GM21717 (cell line): Measurements from ENCODE around the gene FAM131B.
"Not testable (repeated sequence)": the region's sequence is repeated elsewhere in the genome, so short reads cannot be mapped to it uniquely, and the experiment has no call there.

Experiments
- ATAC-seq: cut with Tn5 transposase; IDR thresholded peaks from one replicate; pipeline ENCODE4 v1.9.1; 2021; ENCODE audit warnings: mild to moderate bottlenecking, moderate library complexity; ENCODE audit not compliant: unreplicated experiment

FAM131B gene

DNA sequence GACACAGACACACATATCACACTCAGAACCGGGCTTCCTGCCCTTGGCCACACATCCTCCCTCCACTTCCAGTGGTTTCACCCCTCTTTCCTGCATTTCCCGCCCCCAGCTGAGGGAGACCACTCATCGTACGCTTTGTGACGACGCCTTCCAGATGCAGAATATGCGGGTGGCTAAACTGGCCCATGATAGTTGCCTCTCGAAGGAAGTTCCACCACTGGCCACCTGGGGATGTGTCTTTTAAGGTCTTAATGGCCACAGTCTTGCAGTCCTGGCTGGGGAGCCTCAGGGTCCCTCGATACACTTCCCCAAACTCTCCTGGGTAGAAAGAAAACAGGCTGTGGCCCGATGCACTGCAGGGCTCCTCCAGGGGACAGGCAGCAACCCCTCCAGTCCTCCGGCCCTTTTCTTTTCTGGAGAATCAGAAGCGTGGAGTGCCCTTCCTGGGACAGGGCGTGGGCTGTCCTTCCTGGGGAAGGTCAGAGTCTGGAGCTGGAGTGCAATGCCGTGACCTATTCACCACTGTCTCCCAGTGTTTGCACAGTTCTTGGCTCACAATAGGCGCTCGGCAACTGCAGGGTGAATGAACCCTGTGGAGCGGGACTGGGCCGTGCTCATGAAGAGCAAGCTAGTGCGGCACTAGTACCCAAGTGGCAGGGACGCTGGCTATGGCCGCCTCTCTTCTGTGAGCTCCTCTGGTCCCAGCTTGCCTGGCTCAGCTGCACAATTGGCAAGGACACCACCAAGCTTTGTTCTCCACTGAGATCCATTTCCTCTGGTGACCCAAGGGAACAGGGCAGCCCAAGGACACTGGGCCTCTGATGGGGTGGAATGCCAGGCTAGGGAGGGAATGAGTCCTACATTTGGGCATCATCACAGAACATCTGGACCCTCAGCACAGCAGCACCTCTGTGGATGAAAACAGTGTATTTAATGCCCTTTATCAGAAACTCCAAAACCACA, 33.0 kb upstream of the FAM131B start:
- no peak for ATAC-seq

DNA sequence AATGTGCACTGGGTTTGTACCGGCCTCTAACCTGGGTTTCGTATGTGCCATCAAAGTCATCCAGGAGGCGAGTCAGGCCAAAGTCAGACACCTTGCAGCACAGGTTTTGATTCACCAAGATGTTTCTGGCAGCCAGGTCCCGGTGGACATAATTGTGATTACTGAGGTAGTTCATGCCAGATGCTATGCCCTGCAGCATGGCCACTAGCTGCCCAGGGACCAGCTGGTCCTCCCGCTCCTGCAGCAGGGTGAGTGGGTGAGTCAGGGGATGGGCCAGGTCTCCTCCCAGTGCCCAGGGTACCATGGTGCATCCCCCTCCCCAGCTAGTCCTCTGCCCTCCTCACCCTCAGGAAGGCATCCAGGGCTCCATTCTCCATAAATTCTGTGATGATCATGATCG, 32.3 kb upstream of the FAM131B start:
- ATAC-seq, result no peak

DNA sequence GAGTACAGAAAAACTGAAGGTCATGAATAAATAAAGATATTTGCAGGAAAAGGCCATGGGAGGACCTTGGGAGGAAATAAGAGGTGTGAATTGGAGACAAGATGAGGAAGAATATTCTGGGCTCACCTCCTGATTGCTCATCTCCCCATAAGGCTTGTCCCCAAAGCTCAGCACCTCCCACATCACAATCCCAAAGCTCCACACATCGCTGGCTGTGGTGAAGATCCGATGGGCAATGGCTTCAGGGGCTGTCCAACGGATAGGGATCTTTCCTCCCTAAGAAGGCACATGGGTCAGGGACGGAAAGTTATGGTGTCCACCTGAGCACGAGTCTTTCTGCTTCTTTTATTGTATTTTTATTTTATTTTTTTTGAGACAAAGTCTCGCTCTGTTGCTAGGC, 31.6 kb upstream of the FAM131B start:
- no peak for ATAC-seq

DNA sequence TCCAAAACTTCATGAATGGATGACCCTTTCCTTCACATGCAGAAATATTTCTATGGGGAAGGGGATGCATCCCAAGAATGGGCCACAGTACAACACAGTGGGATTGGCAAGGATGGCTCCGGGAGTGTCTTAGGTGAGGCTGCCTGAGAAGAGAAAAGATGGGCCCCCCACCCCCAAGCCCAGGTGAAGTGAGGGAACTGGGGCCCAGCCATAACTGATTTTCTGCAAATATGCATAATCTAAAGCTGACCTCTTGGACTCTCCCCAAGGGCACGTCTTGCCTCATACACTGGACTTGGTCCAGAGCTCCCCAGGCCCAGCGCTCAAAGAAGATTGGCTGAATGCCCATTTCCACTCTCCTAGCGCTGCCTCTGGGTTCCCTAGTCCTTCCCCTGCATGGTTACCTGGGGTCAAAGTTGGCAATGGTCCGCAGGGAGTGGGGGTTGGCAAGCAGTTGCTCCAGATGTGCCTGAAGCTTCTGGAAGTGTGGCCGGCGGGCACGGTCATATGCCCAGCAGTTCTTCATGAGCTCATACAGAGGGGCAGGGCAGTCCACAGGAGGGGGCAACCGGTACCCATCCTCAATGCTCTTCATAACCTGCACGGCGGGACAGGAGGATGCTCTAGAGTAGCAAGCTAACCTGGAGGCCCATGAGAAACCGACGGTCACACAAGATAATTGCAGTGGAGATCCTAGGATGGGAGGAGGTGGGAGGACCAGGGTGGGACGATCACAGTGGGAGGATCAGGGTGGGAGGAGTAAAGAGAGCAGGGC, 30.9 kb upstream of the FAM131B start:
- ATAC-seq, result no peak

DNA sequence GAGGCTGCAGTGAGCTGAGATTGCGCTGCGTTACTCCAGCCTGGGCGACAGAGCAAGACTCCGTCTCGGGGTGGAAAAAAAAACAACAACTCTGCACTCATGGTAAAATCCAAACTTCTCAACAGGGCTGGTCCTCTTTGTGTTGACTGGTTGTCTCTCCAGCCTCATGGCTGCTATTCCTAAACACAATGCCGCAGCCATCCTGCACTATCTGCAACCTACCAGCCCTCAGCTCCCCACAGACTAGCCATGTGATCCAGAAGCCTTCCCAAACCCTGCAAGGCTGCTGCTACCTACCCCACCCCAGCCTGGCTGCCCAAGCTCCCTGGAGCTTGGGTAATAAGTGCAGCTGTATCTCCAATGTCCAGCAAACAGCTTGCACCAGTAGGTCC, 30.4 kb upstream of the FAM131B start:
- no peak for ATAC-seq

DNA sequence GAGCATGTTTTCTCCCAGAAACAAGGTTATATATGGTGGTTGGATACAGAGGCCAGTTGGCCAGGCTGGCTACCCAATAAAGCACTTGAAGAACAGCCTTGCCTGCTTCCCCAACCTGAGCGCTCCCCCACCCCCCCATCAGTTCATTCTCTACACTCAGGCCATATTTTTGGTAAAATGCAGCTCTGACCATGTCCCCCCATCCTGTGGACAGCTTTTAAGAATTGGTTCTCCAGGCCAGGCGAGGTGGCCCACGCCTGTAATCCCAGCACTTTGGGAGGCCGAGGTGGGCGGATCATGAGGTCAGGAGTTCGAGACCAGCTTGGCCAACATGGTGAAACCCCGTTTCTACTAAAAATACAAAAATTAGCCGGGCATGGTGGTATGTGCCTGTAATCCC, 29.9 kb upstream of the FAM131B start:
- ATAC-seq, result not testable (repeated sequence)

DNA sequence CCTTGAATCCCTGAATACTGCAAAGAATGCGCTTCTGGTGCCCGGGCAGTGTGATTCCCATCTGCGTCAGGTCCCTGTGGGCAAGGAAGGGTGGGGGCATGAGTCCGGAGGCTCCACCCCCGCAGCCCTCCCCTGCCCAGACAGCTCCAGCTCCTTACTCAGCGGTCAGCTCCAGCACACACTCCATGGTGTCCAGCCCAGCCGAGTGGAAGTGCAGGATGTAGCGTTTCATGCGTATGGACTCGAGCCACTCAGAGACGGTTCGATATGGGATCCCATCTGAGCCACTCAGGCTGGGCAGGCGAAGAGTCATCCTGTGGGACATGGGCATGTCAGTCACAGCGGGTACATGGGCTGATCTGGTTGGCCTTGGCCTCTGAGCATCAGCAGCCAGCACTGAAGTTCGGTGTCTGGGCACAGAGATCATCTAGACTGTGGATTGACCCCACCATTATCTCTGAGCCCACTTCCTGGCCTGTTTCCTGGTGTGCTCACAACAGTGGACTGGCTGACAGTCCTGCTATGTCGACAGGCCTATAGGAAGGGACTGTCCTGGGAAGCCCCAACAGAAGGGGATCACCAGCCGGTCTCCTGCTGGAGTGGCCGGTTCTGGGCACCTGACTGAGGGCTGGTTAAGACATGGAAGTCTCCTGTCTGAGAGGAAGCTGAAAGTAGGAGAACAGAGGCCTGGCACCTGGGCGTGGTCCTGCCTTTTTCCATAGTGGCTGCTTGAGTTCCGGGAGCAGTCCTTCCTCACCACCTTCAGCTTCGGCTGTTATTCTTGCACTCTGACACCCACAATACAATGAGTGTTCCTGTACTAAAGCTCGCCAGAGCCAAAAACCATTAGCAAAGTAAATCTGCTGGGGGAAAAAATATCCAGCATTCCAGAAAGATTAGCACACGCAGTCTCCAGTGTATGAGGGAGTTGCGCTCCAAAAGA, 29.2 kb upstream of the FAM131B start:
- no peak for ATAC-seq

DNA sequence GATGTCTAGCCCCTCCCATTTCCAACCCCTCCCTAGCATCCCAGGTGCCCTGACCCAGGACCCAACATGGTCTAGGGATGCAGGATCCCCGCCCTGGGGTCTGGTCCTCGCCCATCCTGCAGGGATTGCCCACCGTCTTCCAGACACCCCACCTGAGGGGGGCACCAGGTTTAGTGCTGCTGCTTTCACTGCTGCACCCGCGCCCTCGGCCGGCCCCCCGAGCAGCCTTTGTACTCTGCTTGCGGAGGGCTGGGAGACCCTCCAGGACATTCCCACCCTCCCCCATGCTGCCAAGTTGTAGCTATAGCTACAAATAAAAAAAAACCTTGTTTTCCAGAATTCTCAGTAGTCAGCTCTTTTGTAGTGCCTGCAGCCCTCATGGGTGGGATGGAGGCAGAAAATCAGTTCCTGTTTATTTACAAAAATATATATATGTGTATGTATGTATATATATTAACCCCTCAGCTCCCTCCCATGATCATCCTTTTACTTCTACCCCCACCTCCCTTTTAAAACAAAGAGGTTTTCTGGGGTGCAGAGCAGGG, 28.3 kb upstream of the FAM131B start:
- ATAC-seq, result no peak

DNA sequence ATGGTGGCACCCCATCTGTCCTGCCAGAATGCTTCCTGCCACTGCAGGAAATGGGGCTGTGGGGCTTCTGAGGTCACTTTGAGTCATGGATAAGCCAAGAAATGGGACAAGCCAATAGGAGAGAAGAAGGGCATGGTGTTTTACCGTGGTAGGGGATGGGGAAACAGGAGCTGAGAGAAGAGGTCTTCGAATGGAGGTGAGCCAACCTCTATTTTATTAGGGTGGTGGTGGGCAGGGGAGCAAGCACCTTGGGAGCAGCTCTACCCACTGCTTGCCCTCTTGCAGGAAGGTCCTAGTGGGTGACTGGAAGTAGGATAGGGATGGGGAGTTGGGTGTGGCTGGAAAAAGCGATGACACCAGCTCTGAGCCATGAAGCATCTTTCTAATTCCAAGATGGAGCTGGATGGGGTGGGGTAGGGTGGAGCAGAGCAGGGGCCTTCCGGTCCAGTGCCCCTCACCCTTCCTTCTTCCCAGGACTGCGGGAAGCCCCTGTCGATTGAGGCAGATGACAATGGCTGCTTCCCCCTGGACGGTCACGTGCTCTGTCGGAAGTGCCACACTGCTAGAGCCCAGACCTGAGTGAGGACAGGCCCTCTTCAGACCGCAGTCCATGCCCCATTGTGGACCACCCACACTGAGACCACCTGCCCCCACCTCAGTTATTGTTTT, 27.7 kb upstream of the FAM131B start:
- no peak for ATAC-seq

DNA sequence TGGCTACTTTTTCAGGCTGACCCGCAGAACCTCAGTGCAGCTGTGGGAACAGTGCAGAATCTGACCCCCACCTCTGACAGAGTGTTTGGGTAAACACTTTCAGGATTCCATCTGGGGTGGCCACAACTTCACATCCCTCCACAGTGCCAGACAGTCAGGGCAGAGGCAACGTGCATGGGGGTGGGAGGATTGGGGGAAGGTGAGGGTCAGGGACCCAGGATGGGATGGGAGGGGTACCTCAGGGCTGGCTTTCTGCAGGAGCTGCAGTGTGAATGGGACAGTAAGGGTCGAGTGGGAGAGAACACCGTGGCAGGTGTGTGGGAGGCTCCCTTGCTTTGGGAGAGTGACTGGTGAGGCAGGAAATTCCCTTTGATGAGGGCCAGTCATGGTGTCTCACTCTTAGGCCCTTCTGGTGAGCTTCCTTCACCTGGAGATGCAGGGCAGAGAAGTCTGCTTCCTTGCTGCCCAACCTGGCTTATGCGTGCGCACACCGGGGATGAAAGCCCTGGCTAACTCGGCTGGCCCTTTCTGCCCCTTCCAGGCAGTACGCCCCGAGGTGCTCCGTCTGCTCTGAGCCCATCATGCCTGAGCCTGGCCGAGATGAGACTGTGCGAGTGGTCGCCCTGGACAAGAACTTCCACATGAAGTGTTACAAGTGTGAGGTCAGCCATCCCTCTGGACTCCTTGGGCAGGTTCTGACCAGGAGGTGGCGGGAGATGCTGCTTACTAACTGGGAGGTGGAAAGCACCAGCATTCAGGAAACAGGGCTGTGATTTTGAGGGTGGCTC, 27.0 kb upstream of the FAM131B start:
- no peak for ATAC-seq

DNA sequence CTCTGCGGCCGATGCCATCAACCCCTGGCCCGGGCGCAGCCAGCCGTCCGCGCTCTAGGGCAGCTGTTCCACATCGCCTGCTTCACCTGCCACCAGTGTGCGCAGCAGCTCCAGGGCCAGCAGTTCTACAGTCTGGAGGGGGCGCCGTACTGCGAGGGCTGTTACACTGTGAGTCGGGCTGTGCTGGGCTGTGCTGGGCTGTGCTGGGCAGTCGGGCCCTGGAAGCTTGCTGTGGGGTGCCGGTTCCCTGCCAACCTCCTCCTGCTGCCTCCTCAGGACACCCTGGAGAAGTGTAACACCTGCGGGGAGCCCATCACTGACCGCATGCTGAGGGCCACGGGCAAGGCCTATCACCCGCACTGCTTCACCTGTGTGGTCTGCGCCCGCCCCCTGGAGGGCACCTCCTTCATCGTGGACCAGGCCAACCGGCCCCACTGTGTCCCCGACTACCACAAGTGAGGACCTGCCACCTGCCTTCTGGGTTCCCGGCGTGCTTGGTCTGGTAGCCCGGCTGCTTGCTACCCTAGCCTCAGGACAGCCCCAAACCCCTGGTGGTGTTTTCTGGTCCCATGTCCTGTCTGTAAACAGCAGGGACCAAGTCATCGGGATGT, 26.1 kb upstream of the FAM131B start:
- no peak for ATAC-seq

DNA sequence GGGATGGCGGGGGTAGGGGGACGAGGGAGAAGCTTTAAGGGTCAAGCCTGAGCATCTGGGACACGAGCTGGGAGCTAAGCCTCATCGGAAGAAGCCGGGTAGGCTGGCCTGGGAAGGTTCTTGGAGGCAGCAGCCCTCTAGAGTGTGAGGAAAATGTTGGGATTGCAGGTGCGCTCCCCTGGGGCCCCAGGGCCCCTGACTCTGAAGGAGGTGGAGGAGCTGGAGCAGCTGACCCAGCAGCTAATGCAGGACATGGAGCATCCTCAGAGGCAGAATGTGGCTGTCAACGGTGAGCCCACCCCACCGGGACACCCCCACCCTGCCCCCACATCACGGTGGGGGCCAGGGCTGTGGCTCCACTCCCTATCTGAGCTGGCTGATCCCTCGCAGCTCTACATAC, 25.5 kb upstream of the FAM131B start:
- no peak for ATAC-seq

DNA sequence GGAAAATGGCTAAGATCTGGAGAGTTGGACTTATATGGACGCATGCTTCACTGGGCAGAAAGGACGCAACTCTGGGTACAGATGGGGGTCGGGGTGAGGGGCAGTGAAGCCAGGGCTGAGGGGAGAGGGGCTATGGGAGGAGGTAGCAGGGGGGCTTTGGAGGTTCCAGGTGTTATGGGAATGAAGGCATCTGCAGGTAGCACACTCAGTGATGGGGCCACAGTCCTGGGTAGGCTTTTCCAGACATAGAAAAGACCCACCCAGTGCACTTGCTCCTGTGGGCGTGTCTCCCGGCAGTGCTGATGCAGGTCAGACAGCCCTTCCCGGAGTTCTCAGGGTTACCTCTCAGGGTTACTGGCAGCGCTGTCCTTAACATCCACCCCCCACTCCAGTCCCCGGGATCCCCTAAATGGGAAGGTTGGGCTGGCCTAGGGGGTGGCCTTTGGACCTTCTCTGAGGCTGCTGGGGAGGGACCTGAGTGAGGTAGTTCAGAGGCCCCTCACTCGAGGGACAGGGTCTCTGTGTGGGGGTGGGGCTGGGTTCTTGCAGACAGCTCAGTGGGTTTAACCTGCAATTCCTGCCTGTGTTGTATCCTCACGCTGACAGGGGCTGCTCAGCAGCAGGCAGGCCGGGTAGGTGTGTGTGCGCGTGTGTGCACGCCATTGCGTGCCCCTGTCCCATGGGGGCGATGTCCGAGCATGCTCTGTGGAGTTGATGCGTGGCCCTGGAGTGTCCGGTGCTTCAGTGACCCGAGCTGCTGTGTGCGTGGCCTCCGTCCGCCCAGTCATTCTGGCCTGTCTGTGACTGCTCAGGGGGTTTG, 24.9 kb upstream of the FAM131B start:
- ATAC-seq, result no peak

DNA sequence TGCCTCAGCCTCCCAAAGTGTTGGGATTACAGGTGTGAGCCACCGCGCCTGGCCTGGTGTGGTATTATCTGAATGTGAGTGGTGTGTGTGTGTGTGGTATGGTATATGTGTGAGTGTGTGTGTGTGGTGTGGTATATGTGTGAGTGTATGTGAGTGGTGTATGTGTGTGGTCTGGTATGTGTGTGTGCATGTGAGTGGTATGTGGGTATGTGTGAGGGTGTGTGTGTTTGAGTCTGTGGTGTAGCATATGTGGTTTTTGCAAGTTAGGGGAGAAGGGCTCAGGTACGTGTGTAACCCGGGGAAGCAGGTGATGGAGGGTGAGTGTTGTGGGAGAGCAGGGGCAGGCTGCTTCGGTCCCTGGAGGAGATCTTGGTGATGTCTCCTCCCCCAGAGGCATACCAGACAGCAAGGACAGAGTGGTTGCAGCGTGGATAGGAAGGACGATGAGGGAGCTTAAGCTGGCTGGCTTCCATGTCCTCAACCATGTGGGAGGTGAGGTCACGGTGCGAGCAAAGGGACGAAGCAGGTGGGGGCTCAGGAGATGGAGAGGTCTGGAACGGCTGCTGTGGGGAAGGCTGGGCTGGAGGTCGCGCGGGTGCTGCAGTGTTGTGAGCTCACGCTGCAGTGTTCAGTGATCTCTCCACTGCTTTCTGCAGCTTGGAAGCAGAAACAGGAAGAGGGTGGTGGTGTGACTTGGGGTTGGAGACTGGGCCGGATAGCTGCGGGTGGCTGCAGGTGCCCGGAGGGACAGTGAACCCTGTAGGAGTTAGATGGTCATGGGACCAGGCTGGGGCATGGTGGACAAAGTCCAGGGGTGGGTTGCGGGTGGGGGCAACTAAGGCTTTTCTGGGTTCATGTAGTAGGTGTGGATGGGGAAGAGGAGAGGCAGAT, 23.6 kb upstream of the FAM131B start:
- no peak for ATAC-seq

DNA sequence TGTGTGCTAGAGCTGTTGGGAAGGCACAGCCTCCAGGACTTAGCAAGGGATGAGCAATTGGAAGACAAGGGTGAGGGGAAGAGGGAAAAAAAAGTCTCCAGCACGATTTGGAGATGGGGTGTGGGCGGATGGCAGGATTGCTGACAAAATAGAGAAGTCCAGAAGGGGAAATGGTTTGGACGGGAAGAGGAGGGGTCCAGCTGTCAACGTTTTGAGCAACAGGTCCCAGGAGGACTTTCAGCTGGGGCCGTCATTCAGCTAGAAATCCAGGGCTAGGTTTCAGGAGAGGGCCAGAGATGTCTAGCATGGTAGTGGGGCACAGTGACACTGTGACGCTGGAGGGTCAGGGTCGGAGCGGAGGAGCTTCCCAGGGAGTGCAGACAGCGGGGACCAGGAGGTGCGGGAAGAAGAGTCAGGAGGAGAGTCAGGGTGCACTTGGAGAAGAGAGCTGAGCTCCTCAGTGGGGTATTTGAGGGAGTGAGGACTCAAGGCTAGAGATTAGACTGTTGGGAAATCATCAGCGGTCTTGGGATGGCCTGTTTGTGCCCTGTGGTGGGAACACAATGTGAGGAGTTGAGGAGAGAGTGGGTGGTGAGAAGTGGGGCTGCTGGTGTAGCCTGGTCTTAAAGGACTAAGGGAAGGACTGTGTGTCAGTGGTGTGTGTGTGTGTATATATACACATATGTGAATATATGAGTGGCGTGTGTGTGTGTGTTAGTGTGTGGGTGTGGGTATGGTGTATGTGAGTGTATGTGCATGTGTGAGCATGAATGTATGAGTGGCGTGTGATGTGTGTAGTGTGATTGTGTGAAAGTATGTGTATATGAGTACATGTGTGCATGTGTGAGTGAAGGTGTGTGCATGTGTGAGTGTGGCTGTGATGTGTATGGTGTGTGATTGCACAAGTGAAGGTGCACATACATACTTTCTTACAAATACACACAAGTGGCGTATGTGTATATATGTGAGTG, 22.4 kb upstream of the FAM131B start:
- ATAC-seq, result no peak

DNA sequence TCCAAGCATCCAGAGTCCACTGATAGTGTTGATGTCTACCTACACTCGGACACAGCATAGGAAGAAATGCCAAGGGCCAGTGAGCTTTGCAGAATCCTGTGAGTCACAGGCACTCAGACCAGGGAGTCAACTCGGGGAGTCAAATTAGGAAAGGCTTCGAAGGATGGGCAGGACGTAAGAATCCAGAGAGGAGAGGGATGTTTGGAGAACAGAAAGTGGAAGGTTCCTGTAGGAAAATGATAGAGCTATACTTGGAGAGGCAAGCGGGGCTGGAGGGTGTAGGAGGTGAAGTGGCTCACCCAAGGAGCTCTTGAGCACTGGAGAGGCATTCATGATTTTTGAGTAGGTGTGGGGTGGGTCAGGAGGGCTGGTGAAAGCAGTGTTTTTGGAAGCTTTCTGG, 21.6 kb upstream of the FAM131B start:
- no peak for ATAC-seq
